ENCODE measurements around the gene WDR1.

The WDR1 gene

GRCh38 chr4:10087152-10087791 lies 29.3 kb downstream of the WDR1 start:
- H3K27ac ChIP-seq (ENCODE audit: low read depth, low read length): no peak overlapping the region
- no peaks in the 10 kb centered on the region for H3K9me3 ChIP-seq (ENCODE audit: control insufficient read depth, insufficient read depth, low read length)
- H3K4me1 ChIP-seq (ENCODE audit: control insufficient read depth, low read length): no peaks in the 10 kb centered on the region
- TF ChIP-seq EZH2phosphoT487 (IDR thresholded peaks at IDR 0.05; ENCODE audit: borderline replicate concordance, low read length): no peak
- no peaks in the 10 kb centered on the region for H4K20me1 ChIP-seq (ENCODE audit: control insufficient read depth, insufficient read depth, low read depth, low read length)
- no peaks in the 10 kb centered on the region for H3F3A ChIP-seq (ENCODE audit: control insufficient read depth, insufficient read depth)
- H3K36me3 ChIP-seq (ENCODE audit: control insufficient read depth, low read length): peaks cover 98% of the 10 kb centered on the region
- H3K4me2 ChIP-seq (ENCODE audit: low read length): no peak overlapping the region
- no peak overlapping the region for H3K4me3 ChIP-seq (ENCODE audit: low read length)
- no peaks in the 10 kb centered on the region for H3K27me3 ChIP-seq (ENCODE audit: control insufficient read depth, low read length)
- H3K79me2 ChIP-seq (ENCODE audit: control insufficient read depth, low read length): peaks cover 18% of the 10 kb centered on the region
- H3K9me2 ChIP-seq (replicated peaks; ENCODE audit: control insufficient read depth, low read length): no peaks in the 10 kb centered on the region

- Histone ChIP-seq H3K27me3 (ENCODE audit: control insufficient read depth, low read length) (no peaks in the 10 kb centered on the region), H3K9me3 (ENCODE audit: control insufficient read depth, insufficient read depth, low read length) (no peaks in the 10 kb centered on the region), H3F3A (ENCODE audit: control insufficient read depth, insufficient read depth) (no peaks in the 10 kb centered on the region), H4K20me1 (ENCODE audit: control insufficient read depth, insufficient read depth, low read depth, low read length) (no peaks in the 10 kb centered on the region), H3K4me2 (ENCODE audit: low read length) (no peak overlapping the region), H3K4me1 (ENCODE audit: control insufficient read depth, low read length) (no peaks in the 10 kb centered on the region), H3K36me3 (ENCODE audit: control insufficient read depth, low read length) (peaks cover 98% of the 10 kb centered on the region), H3K79me2 (ENCODE audit: control insufficient read depth, low read length) (peaks cover 12% of the 10 kb centered on the region), H3K4me3 (ENCODE audit: low read length) (no peak overlapping the region), H3K27ac (ENCODE audit: low read depth, low read length) (no peak overlapping the region), H3K9me2 (replicated peaks; ENCODE audit: control insufficient read depth, low read length) (no peaks in the 10 kb centered on the region)
- no peak for TF ChIP-seq EZH2phosphoT487 (IDR thresholded peaks at IDR 0.05; ENCODE audit: borderline replicate concordance, low read length)
- TF ChIP-seq, protein P1, sequence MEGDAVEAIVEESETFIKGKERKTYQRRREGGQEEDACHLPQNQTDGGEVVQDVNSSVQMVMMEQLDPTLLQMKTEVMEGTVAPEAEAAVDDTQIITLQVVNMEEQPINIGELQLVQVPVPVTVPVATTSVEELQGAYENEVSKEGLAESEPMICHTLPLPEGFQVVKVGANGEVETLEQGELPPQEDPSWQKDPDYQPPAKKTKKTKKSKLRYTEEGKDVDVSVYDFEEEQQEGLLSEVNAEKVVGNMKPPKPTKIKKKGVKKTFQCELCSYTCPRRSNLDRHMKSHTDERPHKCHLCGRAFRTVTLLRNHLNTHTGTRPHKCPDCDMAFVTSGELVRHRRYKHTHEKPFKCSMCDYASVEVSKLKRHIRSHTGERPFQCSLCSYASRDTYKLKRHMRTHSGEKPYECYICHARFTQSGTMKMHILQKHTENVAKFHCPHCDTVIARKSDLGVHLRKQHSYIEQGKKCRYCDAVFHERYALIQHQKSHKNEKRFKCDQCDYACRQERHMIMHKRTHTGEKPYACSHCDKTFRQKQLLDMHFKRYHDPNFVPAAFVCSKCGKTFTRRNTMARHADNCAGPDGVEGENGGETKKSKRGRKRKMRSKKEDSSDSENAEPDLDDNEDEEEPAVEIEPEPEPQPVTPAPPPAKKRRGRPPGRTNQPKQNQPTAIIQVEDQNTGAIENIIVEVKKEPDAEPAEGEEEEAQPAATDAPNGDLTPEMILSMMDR (IDR thresholded peaks at IDR 0.05; ENCODE audit: low read depth, low read length, poor library complexity, severe bottlenecking): no peak
Observed at GRCh38 chr4:10086506-10087120, 30.0 kb downstream of the WDR1 start.

GRCh38 chr4:10085828-10086505 lies 30.6 kb downstream of the WDR1 start:
- Histone ChIP-seq H3K79me2 (ENCODE audit: control insufficient read depth, low read length) (peaks cover 7% of the 10 kb centered on the region), H3K9me2 (replicated peaks; ENCODE audit: control insufficient read depth, low read length) (no peaks in the 10 kb centered on the region), H3K27me3 (ENCODE audit: control insufficient read depth, low read length) (no peaks in the 10 kb centered on the region), H3K4me1 (ENCODE audit: control insufficient read depth, low read length) (no peaks in the 10 kb centered on the region), H3K36me3 (ENCODE audit: control insufficient read depth, low read length) (peaks cover 96% of the 10 kb centered on the region), H3K27ac (ENCODE audit: low read depth, low read length) (no peak overlapping the region), H3K4me3 (ENCODE audit: low read length) (no peak overlapping the region), H3F3A (ENCODE audit: control insufficient read depth, insufficient read depth) (no peaks in the 10 kb centered on the region), H3K9me3 (ENCODE audit: control insufficient read depth, insufficient read depth, low read length) (no peaks in the 10 kb centered on the region), H3K4me2 (ENCODE audit: low read length) (no peak overlapping the region), H4K20me1 (ENCODE audit: control insufficient read depth, insufficient read depth, low read depth, low read length) (no peaks in the 10 kb centered on the region)
- TF ChIP-seq, protein P1 (IDR thresholded peaks at IDR 0.05; ENCODE audit: low read depth, low read length, poor library complexity, severe bottlenecking): no peak
- no peak for TF ChIP-seq EZH2phosphoT487 (IDR thresholded peaks at IDR 0.05; ENCODE audit: borderline replicate concordance, low read length)

DNA sequence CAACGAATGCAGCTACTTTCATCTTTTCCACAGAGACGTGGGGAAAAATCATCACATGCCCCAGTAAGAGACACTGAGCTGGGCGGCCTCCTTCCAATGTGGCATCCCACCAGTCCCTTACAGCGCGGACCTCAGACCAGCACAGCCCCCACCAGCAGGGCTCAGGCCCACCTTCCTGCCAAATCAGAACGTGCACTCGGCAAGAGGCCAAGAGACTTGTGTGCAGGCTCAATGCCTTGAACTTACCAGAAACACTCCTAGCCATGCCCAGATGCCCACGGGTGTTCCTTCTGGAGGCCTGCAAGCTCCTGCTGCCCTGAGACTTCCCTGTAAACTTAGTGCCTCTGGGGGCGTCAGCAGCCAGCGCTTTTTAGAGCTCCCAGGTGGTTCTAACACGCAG lies 31.2 kb downstream of the WDR1 start:
- H3K9me2 ChIP-seq (replicated peaks; ENCODE audit: control insufficient read depth, low read length): no peaks in the 10 kb centered on the region
- H3K4me3 ChIP-seq (ENCODE audit: low read length): no peak overlapping the region
- H3K36me3 ChIP-seq (ENCODE audit: control insufficient read depth, low read length): peaks cover 96% of the 10 kb centered on the region
- TF ChIP-seq, protein P1 (IDR thresholded peaks at IDR 0.05; ENCODE audit: low read depth, low read length, poor library complexity, severe bottlenecking): no peak
- TF ChIP-seq EZH2phosphoT487 (IDR thresholded peaks at IDR 0.05; ENCODE audit: borderline replicate concordance, low read length): no peak
- H3K79me2 ChIP-seq (ENCODE audit: control insufficient read depth, low read length): peaks cover 2% of the 10 kb centered on the region; the same call in 1 of the 2 replicates
- H3K27me3 ChIP-seq (ENCODE audit: control insufficient read depth, low read length): no peaks in the 10 kb centered on the region
- H3K27ac ChIP-seq (ENCODE audit: low read depth, low read length): no peak overlapping the region
- no peaks in the 10 kb centered on the region for H3F3A ChIP-seq (ENCODE audit: control insufficient read depth, insufficient read depth)
- no peaks in the 10 kb centered on the region for H3K4me1 ChIP-seq (ENCODE audit: control insufficient read depth, low read length)
- H4K20me1 ChIP-seq (ENCODE audit: control insufficient read depth, insufficient read depth, low read depth, low read length): no peaks in the 10 kb centered on the region
- H3K4me2 ChIP-seq (ENCODE audit: low read length): no peak overlapping the region
- H3K9me3 ChIP-seq (ENCODE audit: control insufficient read depth, insufficient read depth, low read length): no peaks in the 10 kb centered on the region

Data from DOHH2 (cell line).